B cell (primary cell): ENCODE results near the gene OR2B6. TPM values are rescaled to one million over a fixed set of nuclear protein-coding genes. Genes with fewer than 3 reads are reported as not detected.

ENCODE experiments used
- ATAC-seq: fragments of 200-7000 bp; cut with Tn5 transposase; one replicate; pipeline ENCODE4 v1.10.0; 2021; ENCODE audit warnings: low read depth, mild to moderate bottlenecking, moderate number of reproducible peaks, moderate library complexity
- CTCF ChIA-PET: fragments of 350-600 bp; sonication (Branson Sonifier 250); formaldehyde crosslinking; loops from one replicate; lab custom pipeline; 2021; ENCODE audit warnings: antibody characterized with exemption, inconsistent platforms; lab: Charles Lee
- POLR2A ChIA-PET: fragments of 350-600 bp; sonication (Branson Sonifier 250); formaldehyde crosslinking; loops from one replicate; lab custom pipeline; 2021; ENCODE audit warnings: antibody characterized with exemption; lab: Charles Lee
- DNase-seq: peaks from one replicate; pipeline ENCODE4 v3.0.0; 2013
- H2AFZ ChIP-seq: 2 replicates; pipeline ENCODE4 v1.6.1; 2012; ENCODE audit warnings: mild to moderate bottlenecking, low read depth, low read length; ENCODE audit not compliant: insufficient read depth, poor library complexity, severe bottlenecking
- H3K27ac ChIP-seq, 2 donors: 1 replicate in 1 of 2; 2 replicates in 1 of 2; pipeline ENCODE4 v1.5.1; 2012 to 2013; ENCODE audit warnings: low read length in 2 of 2, mild to moderate bottlenecking in 2 of 2, moderate library complexity in 1 of 2
- H3K27me3 ChIP-seq, 4 experiments: fragments of 200-600 bp in 1 of 4; sonication (generic) in 1 of 4; replicated peaks in 1 of 4; 1 replicate in 2 of 4; 2 replicates in 2 of 4; pipeline versions ENCODE4 v1.6.1 to v1.7.0; 2013 to 2016; ENCODE audit warnings: low read length in 3 of 4, mild to moderate bottlenecking in 2 of 4, mixed read lengths in 1 of 4, moderate library complexity in 1 of 4; ENCODE audit not compliant: insufficient read depth in 4 of 4, control insufficient read depth in 3 of 4; ENCODE audit errors: control extremely low read depth in 1 of 4
- H3K36me3 ChIP-seq, 2 experiments: replicated peaks in 1 of 2; 1 replicate in 1 of 2; 2 replicates in 1 of 2; pipeline versions ENCODE4 v1.6.1 to v1.7.1; 2013; ENCODE audit warnings: low read length in 1 of 2; ENCODE audit not compliant: insufficient read depth in 2 of 2, control insufficient read depth in 1 of 2; ENCODE audit errors: control extremely low read depth in 1 of 2, extremely low read depth in 1 of 2
- H3K4me1 ChIP-seq, 2 donors: fragments of 200-600 bp in 1 of 2; sonication (generic) in 1 of 2; 1 replicate in 1 of 2; 2 replicates in 1 of 2; pipeline versions ENCODE4 v1.5.1 to v1.6.1; 2013 to 2017; ENCODE audit warnings: low read length in 2 of 2; ENCODE audit not compliant: control insufficient read depth in 2 of 2, insufficient read depth in 2 of 2
- H3K4me2 ChIP-seq: replicated peaks from 2 replicates; pipeline ENCODE3; 2012; ENCODE audit warnings: mild to moderate bottlenecking, low read depth, low read length; ENCODE audit not compliant: poor library complexity, severe bottlenecking
- H3K4me3 ChIP-seq, 5 experiments: fragments of 200-600 bp in 1 of 5; sonication (generic) in 1 of 5; 1 replicate in 3 of 5; 2 replicates in 2 of 5; pipeline versions ENCODE4 v1.5.1 to v1.7.0; 2011 to 2016; ENCODE audit warnings: low read length in 4 of 5, mild to moderate bottlenecking in 4 of 5, low read depth in 2 of 5, control low read depth in 1 of 5, moderate library complexity in 1 of 5; ENCODE audit not compliant: insufficient read depth in 1 of 5; ENCODE audit errors: control extremely low read depth in 1 of 5, extremely low read depth in 1 of 5
- H3K79me2 ChIP-seq: fragments of 200-600 bp; sonication (generic); one replicate; pipeline ENCODE4 v1.6.0; 2016; ENCODE audit warnings: low read length; ENCODE audit not compliant: control insufficient read depth, insufficient read depth
- H3K9ac ChIP-seq: fragments of 200-600 bp; sonication (generic); 2 replicates; pipeline ENCODE4 v1.6.1; 2017; ENCODE audit warnings: mild to moderate bottlenecking, low read length, moderate library complexity
- H3K9me3 ChIP-seq, 3 donors: one replicate each; pipeline versions ENCODE4 v1.6.1 to v1.7.1; 2013; ENCODE audit warnings: low read length in 2 of 3; ENCODE audit not compliant: control insufficient read depth in 2 of 3, insufficient read depth in 1 of 3; ENCODE audit errors: control extremely low read depth in 1 of 3
- H4K20me1 ChIP-seq: 2 replicates; pipeline ENCODE4 v1.6.0; 2012; ENCODE audit warnings: mild to moderate bottlenecking, low read length; ENCODE audit not compliant: insufficient read depth, control insufficient read depth, poor library complexity, severe bottlenecking
- H3K27ac Mint-ChIP-seq: one replicate; pipeline ENCODE4 v1.8.0; 2021; ENCODE audit warnings: mixed read lengths
- H3K27me3 Mint-ChIP-seq: one replicate; pipeline ENCODE4 v1.8.0; 2021; ENCODE audit warnings: mixed read lengths
- H3K4me1 Mint-ChIP-seq: one replicate; pipeline ENCODE4 v1.8.0; 2021; ENCODE audit warnings: mixed read lengths
- H3K4me3 Mint-ChIP-seq: one replicate; pipeline ENCODE4 v1.8.0; 2021; ENCODE audit warnings: mixed read lengths
- H3K9me3 Mint-ChIP-seq: one replicate; pipeline ENCODE4 v1.8.0; 2022; ENCODE audit warnings: mixed read lengths; ENCODE audit not compliant: insufficient read depth
- EZH2 ChIP-seq: IDR thresholded peaks from 2 replicates; pipeline ENCODE4 v1.6.1; 2012; ENCODE audit warnings: borderline replicate concordance, low read depth, mild to moderate bottlenecking, moderate library complexity, low read length; ENCODE audit not compliant: insufficient read depth, poor library complexity, severe bottlenecking
- WGBS: methylation state at CpG from one replicate; pipeline ENCODE4 v1.1.5; 2013; ENCODE audit warnings: missing lambda C conversion rate; ENCODE audit not compliant: insufficient coverage; 5-methylcytosine and 5-hydroxymethylcytosine counted together
- intact Hi-C: fragments of 100-400 bp; cut with micrococcal nuclease; formaldehyde crosslinking; loops from one replicate; pipeline ENCODE4 v1.10.0; 2022
- polyA minus RNA-seq: library from RNA; depleted of rRNA, polyadenylated mRNA; stranded (reverse); fragments of >200 nt; gene quantifications from 2 replicates; pipeline ENCODE4 v1.2.3, GENCODE V29; 2012
- polyA plus RNA-seq: library from polyadenylated mRNA; depleted of rRNA; stranded (reverse); fragments of >200 nt; gene quantifications from 2 replicates; pipeline ENCODE4 v1.2.3, GENCODE V29; 2012
- total RNA-seq, 2 donors: library from RNA; stranded (reverse); fragments of 120-200 nt in 1 of 2; gene quantifications; 1 replicate in 1 of 2; 2 replicates in 1 of 2; pipeline versions ENCODE4 v1.2.3 to v1.2.4, GENCODE V29; 2013 to 2022
- TF ChIP-seq, protein P1 (sequence below): fragments of 200-600 bp; IDR thresholded peaks from one replicate; pipeline ENCODE4 v1.8.0; 2022; ENCODE audit warnings: antibody characterized with exemption, mild to moderate bottlenecking

The OR2B6 gene
- total RNA-seq (not detected in 2 replicates), polyA plus RNA-seq (not detected in 2 replicates), polyA minus RNA-seq (not detected in 2 replicates)
- 0.23 TPM for total RNA-seq (2013)

DNA sequence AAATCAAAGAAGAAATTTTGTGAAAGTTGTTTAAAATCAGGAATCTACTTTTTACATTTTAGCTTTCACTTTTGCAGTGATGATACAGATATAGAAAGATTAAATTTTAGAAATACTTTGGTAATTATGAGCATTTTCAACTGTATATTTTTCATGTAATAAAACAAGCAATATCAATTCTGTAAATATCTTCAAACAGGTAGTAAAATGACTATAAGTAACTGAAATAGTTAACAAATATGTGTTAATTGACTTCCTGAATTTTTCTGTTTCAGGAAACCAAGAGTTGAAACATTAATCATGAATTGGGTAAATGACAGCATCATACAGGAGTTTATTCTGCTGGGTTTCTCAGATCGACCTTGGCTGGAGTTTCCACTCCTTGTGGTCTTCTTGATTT, at the start of gene OR2B6:
TSS of gene OR2B6 (plus strand) at position 301 of the 400 bp plus-strand sequence. CDS start at position 301, 0 bp downstream.
- peaks cover 2% of the 10 kb centered on the region for H3K4me1 Mint-ChIP-seq
- H3K36me3 ChIP-seq: no peaks in the 10 kb centered on the region
- H4K20me1 ChIP-seq: no peaks in the 10 kb centered on the region
- H3K27me3 ChIP-seq: peaks cover 0 to 6% (median 0%) of the 10 kb centered on the region in 4 experiments
- ChIA-PET POLR2A (no interaction called here), CTCF (interaction anchor here (0.5 kb wide), 1 partner anchor 1037 kb away, joined by 3 read pairs; no protein-coding TSS in a partner anchor)
- intact Hi-C loops: no loop called here
- H2AFZ ChIP-seq: no peak within 1 kb of the TSS
- ATAC-seq: no peak
- no peaks in the 10 kb centered on the region for H3K79me2 ChIP-seq
- H3K4me1 ChIP-seq: no peaks in the 10 kb centered on the region
- H3K9me3 ChIP-seq: no peaks in the 10 kb centered on the region
- no peak within 1 kb of the TSS for H3K9ac ChIP-seq
- peaks cover 10% of the 10 kb centered on the region for H3K27me3 Mint-ChIP-seq
- H3K4me3 ChIP-seq: no peak within 1 kb of the TSS
- no peak for DNase-seq
- no peak within 1 kb of the TSS for H3K27ac Mint-ChIP-seq
- no peak within 1 kb of the TSS for H3K4me2 ChIP-seq
- no peak within 1 kb of the TSS for H3K27ac ChIP-seq
- WGBS: 0% methylated on average over 1 of the region's 1 CpG
- H3K4me3 Mint-ChIP-seq: no peak within 1 kb of the TSS
- TF ChIP-seq EZH2: no peak
- TF ChIP-seq, protein P1, sequence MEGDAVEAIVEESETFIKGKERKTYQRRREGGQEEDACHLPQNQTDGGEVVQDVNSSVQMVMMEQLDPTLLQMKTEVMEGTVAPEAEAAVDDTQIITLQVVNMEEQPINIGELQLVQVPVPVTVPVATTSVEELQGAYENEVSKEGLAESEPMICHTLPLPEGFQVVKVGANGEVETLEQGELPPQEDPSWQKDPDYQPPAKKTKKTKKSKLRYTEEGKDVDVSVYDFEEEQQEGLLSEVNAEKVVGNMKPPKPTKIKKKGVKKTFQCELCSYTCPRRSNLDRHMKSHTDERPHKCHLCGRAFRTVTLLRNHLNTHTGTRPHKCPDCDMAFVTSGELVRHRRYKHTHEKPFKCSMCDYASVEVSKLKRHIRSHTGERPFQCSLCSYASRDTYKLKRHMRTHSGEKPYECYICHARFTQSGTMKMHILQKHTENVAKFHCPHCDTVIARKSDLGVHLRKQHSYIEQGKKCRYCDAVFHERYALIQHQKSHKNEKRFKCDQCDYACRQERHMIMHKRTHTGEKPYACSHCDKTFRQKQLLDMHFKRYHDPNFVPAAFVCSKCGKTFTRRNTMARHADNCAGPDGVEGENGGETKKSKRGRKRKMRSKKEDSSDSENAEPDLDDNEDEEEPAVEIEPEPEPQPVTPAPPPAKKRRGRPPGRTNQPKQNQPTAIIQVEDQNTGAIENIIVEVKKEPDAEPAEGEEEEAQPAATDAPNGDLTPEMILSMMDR: no peak
- H3K9me3 Mint-ChIP-seq: no peaks in the 10 kb centered on the region

DNA sequence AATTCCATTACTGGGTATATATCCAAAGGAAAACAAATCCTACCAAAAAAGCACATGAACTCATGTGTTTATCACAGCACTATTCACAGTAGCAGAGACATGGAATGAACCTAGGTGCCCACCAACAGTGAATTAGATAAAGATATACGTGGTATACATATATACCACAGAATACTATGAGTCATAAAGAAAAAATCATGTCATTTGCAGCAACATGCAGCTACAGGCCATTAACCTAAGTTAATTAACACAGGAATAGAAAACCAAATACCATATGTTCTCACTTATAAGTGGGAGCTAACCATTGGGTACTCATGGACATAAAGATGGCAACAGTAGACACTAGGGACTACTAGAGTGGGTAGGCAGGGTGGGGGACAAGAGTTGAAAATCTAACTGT, 49.0 kb upstream of the OR2B6 start:
- no peaks in the 10 kb centered on the region for H3K9me3 ChIP-seq
- no peak for TF ChIP-seq EZH2
- TF ChIP-seq, protein P1: no peak
- Mint-ChIP-seq H3K27ac (no peak overlapping the region), H3K9me3 (no peaks in the 10 kb centered on the region), H3K4me3 (no peak overlapping the region), H3K4me1 (peaks cover 3% of the 10 kb centered on the region), H3K27me3 (peaks cover 11% of the 10 kb centered on the region)
- ChIA-PET POLR2A (interaction anchor here (0.7 kb wide), 1 partner anchor 630 kb away, joined by 3 read pairs; no protein-coding TSS in a partner anchor), CTCF (no interaction called here)
- no peaks in the 10 kb centered on the region for H4K20me1 ChIP-seq
- H3K9ac ChIP-seq: no peak overlapping the region
- no peak overlapping the region for H2AFZ ChIP-seq
- ATAC-seq (no peak), DNase-seq (no peak)
- H3K27me3 ChIP-seq: no peaks in the 10 kb centered on the region
- no peak overlapping the region for H3K4me3 ChIP-seq
- intact Hi-C loops: loop anchor here (5.0 to 10.0 kb wide), 2 partner anchors 307 to 446 kb away; no protein-coding TSS in a partner anchor
- no peaks in the 10 kb centered on the region for H3K79me2 ChIP-seq
- H3K4me1 ChIP-seq: peaks cover 0 to 5% of the 10 kb centered on the region in 2 donors
- H3K27ac ChIP-seq: no peak overlapping the region
- no CpG with 5 or more reads among the region's 1 CpG for WGBS
- no peaks in the 10 kb centered on the region for H3K36me3 ChIP-seq
- H3K4me2 ChIP-seq: no peak overlapping the region
